Smooth muscle cell (in vitro differentiated cells): ENCODE data around the gene NAA38. TPM values are rescaled to one million over a fixed set of nuclear protein-coding genes. Genes with fewer than 3 reads are reported as not detected.
"Not testable (repeated sequence)": the region's sequence is repeated elsewhere in the genome, so short reads cannot be mapped to it uniquely, and the experiment has no call there.

Source experiments
- DNase-seq: peaks from one replicate; lab custom pipeline; 2025; ENCODE audit not compliant: unreplicated experiment; lab: John Stamatoyannopoulos, UW
- H2AFZ ChIP-seq: fragments of 200-600 bp; sonication (generic); 2 replicates; pipeline ENCODE4 v1.6.0; 2016; ENCODE audit warnings: antibody characterized with exemption, low read depth, mild to moderate bottlenecking
- H3F3A ChIP-seq: fragments of 200-600 bp; sonication (generic); 2 replicates; pipeline ENCODE4 v1.6.0; 2017; ENCODE audit warnings: antibody characterized with exemption, low read depth
- H3K27ac ChIP-seq: fragments of 200-600 bp; sonication (generic); 2 replicates; pipeline ENCODE4 v1.5.1; 2016; ENCODE audit warnings: low read depth, mild to moderate bottlenecking
- H3K27me3 ChIP-seq: fragments of 200-600 bp; sonication (generic); 2 replicates; pipeline ENCODE4 v1.6.1; 2016; ENCODE audit warnings: low read depth, mild to moderate bottlenecking
- H3K36me3 ChIP-seq: fragments of 200-600 bp; sonication (generic); 2 replicates; pipeline ENCODE4 v1.5.1; 2016; ENCODE audit warnings: low read depth
- H3K4me1 ChIP-seq: fragments of 200-600 bp; sonication (generic); 2 replicates; pipeline ENCODE4 v1.5.1; 2016; ENCODE audit warnings: low read depth
- H3K4me2 ChIP-seq: fragments of 200-600 bp; sonication (generic); 2 replicates; pipeline ENCODE4 v1.6.0; 2016; ENCODE audit warnings: mild to moderate bottlenecking
- H3K4me3 ChIP-seq: fragments of 200-600 bp; sonication (generic); 2 replicates; pipeline ENCODE4 v1.5.1; 2016; ENCODE audit warnings: mild to moderate bottlenecking
- H3K79me2 ChIP-seq: fragments of 200-600 bp; sonication (generic); 2 replicates; pipeline ENCODE4 v1.6.0; 2016; ENCODE audit warnings: low read depth, mild to moderate bottlenecking
- H3K9ac ChIP-seq: fragments of 200-600 bp; sonication (generic); 2 replicates; pipeline ENCODE4 v1.6.0; 2016; ENCODE audit warnings: low read depth
- H3K9me3 ChIP-seq: fragments of 200-600 bp; sonication (generic); replicated peaks from 2 replicates; pipeline ENCODE4 v1.5.1; 2016; ENCODE audit warnings: low read depth
- H4K20me1 ChIP-seq: fragments of 200-600 bp; sonication (generic); 2 replicates; pipeline ENCODE4 v1.6.0; 2016; ENCODE audit warnings: low read depth
- CTCF ChIP-seq: fragments of 200-600 bp; sonication (generic); IDR thresholded peaks from 2 replicates; pipeline ENCODE4 v1.5.1; 2017; ENCODE audit warnings: borderline replicate concordance, mild to moderate bottlenecking, antibody characterized with exemption; ENCODE audit not compliant: insufficient read depth, poor library complexity, severe bottlenecking
- WGBS: methylation state at CpG from one replicate; pipeline ENCODE4 v1.1.7; 2016; ENCODE audit warnings: low lambda C conversion rate; 5-methylcytosine and 5-hydroxymethylcytosine counted together
- polyA plus RNA-seq: library from polyadenylated mRNA; unstranded; fragments of >200 nt; fragmentation: Nextera tagmentation; extraction: Ambion mirVana; gene quantifications from 2 replicates; pipeline ENCODE4 v1.2.1, GENCODE V29; 2016
- total RNA-seq: library from RNA; depleted of rRNA; stranded (reverse); fragments of >200 nt; gene quantifications from 2 replicates; pipeline ENCODE4 v1.2.3, GENCODE V29; 2014

NAA38 gene
- total and polyA plus RNA-seq, 2 experiments from 2014 or later = 76.4 to 99.4 TPM

- 88% methylated on average over 10 of the region's 10 CpGs for WGBS
- TF ChIP-seq CTCF = no peak
- no peaks in the 10 kb centered on the region for H3F3A ChIP-seq
- no peak overlapping the region for H3K9ac ChIP-seq
- H3K4me3 ChIP-seq = no peak overlapping the region
- no peaks in the 10 kb centered on the region for H3K27me3 ChIP-seq
- no peak overlapping the region for H2AFZ ChIP-seq
- H3K4me2 ChIP-seq = no peak overlapping the region
- no peak overlapping the region for H3K27ac ChIP-seq
- no peaks in the 10 kb centered on the region for H3K4me1 ChIP-seq
- no peaks in the 10 kb centered on the region for H3K9me3 ChIP-seq
- no peak for DNase-seq
- no peaks in the 10 kb centered on the region for H3K36me3 ChIP-seq
- H3K79me2 ChIP-seq = no peaks in the 10 kb centered on the region
- no peaks in the 10 kb centered on the region for H4K20me1 ChIP-seq
These were observed 40.3 kb downstream of the NAA38 start for GRCh38 chr17:7816926-7817642.

- Histone ChIP-seq H3K9ac (no peak overlapping the region), H3K27ac (no peak overlapping the region), H3K4me2 (no peak overlapping the region), H2AFZ (no peak overlapping the region), H3K79me2 (no peaks in the 10 kb centered on the region), H3F3A (no peaks in the 10 kb centered on the region), H3K4me3 (no peak overlapping the region), H4K20me1 (no peaks in the 10 kb centered on the region), H3K27me3 (no peaks in the 10 kb centered on the region), H3K4me1 (no peaks in the 10 kb centered on the region), H3K9me3 (no peaks in the 10 kb centered on the region), H3K36me3 (no peaks in the 10 kb centered on the region)
- 97% methylated on average over 5 of the region's 5 CpGs for WGBS
- DNase-seq = no peak
- no peak for TF ChIP-seq CTCF
These were observed 42.4 kb downstream of the NAA38 start for GRCh38 chr17:7814969-7815368.

GRCh38 chr17:7811251-7811650, 46.1 kb downstream of the NAA38 start:
- Histone ChIP-seq H3F3A (no peaks in the 10 kb centered on the region), H2AFZ (no peak overlapping the region), H3K27me3 (no peaks in the 10 kb centered on the region), H3K27ac (no peak overlapping the region), H3K79me2 (no peaks in the 10 kb centered on the region), H3K9ac (no peak overlapping the region), H3K4me3 (no peak overlapping the region), H3K4me2 (no peak overlapping the region), H3K9me3 (no peaks in the 10 kb centered on the region), H3K4me1 (no peaks in the 10 kb centered on the region), H4K20me1 (no peaks in the 10 kb centered on the region), H3K36me3 (no peaks in the 10 kb centered on the region)
- 93% methylated on average over 3 of the region's 3 CpGs for WGBS
- no peak for TF ChIP-seq CTCF
- DNase-seq = no peak

- not testable (repeated sequence) for H3K27ac ChIP-seq, H4K20me1 ChIP-seq, H3K79me2 ChIP-seq, H3K4me3 ChIP-seq, H3F3A ChIP-seq, H3K4me1 ChIP-seq, H3K9me3 ChIP-seq, DNase-seq, H3K27me3 ChIP-seq, H2AFZ ChIP-seq, H3K36me3 ChIP-seq, H3K4me2 ChIP-seq, H3K9ac ChIP-seq
- 87% methylated on average over 9 of the region's 9 CpGs for WGBS
These were observed 47.5 kb downstream of the NAA38 start for GRCh38 chr17:7809791-7810343.
